Fibroblast of lung (primary cell): ENCODE results near the gene D2HGDH. TPM values are rescaled to one million over a fixed set of nuclear protein-coding genes. Genes with fewer than 3 reads are reported as not detected.
"Not testable (repeated sequence)": the region's sequence is repeated elsewhere in the genome, so short reads cannot be mapped to it uniquely, and the experiment has no call there.

Experiments used
- DNase-seq, 2 donors: peaks; one replicate each; pipeline versions ENCODE4 v3.0.0 to v3.0.0-alpha.2; 2010; ENCODE audit warnings: low read depth in 2 of 2
- H2AFZ ChIP-seq: 2 replicates; pipeline ENCODE4 v1.5.1; 2012; ENCODE audit warnings: low read length, control low read depth, inconsistent platforms
- H3K27ac ChIP-seq: 2 replicates; pipeline ENCODE4 v1.5.1; 2011; ENCODE audit warnings: low read length, control low read depth; ENCODE audit not compliant: insufficient read depth
- H3K27me3 ChIP-seq: 2 replicates; pipeline ENCODE4 v1.5.1; 2011; ENCODE audit warnings: mild to moderate bottlenecking, low read length; ENCODE audit not compliant: control insufficient read depth, insufficient read depth
- H3K36me3 ChIP-seq: 2 replicates; pipeline ENCODE4 v1.5.1; 2011; ENCODE audit warnings: low read length; ENCODE audit not compliant: control insufficient read depth, insufficient read depth
- H3K4me1 ChIP-seq: 2 replicates; pipeline ENCODE4 v1.5.1; 2011; ENCODE audit warnings: low read length; ENCODE audit not compliant: control insufficient read depth, insufficient read depth; ENCODE audit errors: extremely low read depth
- H3K4me2 ChIP-seq: 2 replicates; pipeline ENCODE4 v1.5.1; 2011; ENCODE audit warnings: low read length, control low read depth; ENCODE audit not compliant: insufficient read depth; ENCODE audit errors: extremely low read depth
- H3K4me3 ChIP-seq, 4 experiments: fragments of 200-600 bp in 1 of 4; sonication (generic) in 1 of 4; replicated peaks in 1 of 4; 2 replicates each; pipeline ENCODE4 v1.5.1; 2011 to 2016; ENCODE audit warnings: low read length in 4 of 4, low read depth in 3 of 4, mild to moderate bottlenecking in 3 of 4, control low read depth in 2 of 4, inconsistent platforms in 1 of 4, mixed read lengths in 1 of 4; ENCODE audit not compliant: insufficient read depth in 1 of 4; ENCODE audit errors: control extremely low read depth in 1 of 4
- H3K79me2 ChIP-seq: 2 replicates; pipeline ENCODE4 v1.5.1; 2012; ENCODE audit warnings: mild to moderate bottlenecking, low read length, inconsistent platforms; ENCODE audit not compliant: control insufficient read depth, insufficient read depth
- H3K9ac ChIP-seq: 2 replicates; pipeline ENCODE4 v1.5.1; 2011; ENCODE audit warnings: mild to moderate bottlenecking, low read length, control low read depth; ENCODE audit not compliant: insufficient read depth
- H3K9me3 ChIP-seq: 2 replicates; pipeline ENCODE4 v1.5.1; 2012; ENCODE audit warnings: low read depth, low read length; ENCODE audit not compliant: control insufficient read depth, insufficient read depth
- H4K20me1 ChIP-seq: 2 replicates; pipeline ENCODE4 v1.5.1; 2011; ENCODE audit warnings: low read length; ENCODE audit not compliant: control insufficient read depth, insufficient read depth; ENCODE audit errors: extremely low read depth
- EZH2 ChIP-seq: IDR thresholded peaks from 2 replicates; pipeline ENCODE4 v1.5.1; 2012; ENCODE audit warnings: low read length, control low read depth, mild to moderate bottlenecking; ENCODE audit errors: missing control alignments
- polyA plus RNA-seq, 2 donors: library from polyadenylated mRNA; depleted of rRNA in 1 of 2; stranded (reverse) in 1 of 2; unstranded in 1 of 2; fragments of >200 nt; gene quantifications; 2 replicates each; pipeline ENCODE4 v1.2.1, GENCODE V29; 2011 to 2012; ENCODE audit warnings: missing spikeins in 1 of 2
- total RNA-seq: library from RNA; depleted of rRNA; stranded (reverse); fragments of >200 nt; gene quantifications from 2 replicates; pipeline ENCODE4 v1.2.1, GENCODE V29; 2014
- TF ChIP-seq, protein P1 (sequence below), 2 donors: IDR thresholded peaks in 1 of 2; conservative IDR thresholded peaks in 1 of 2; 1 replicate in 1 of 2; 2 replicates in 1 of 2; pipeline ENCODE4 v1.5.1; 2011 to 2012; ENCODE audit warnings: low read length in 2 of 2, control low read depth in 1 of 2, inconsistent platforms in 1 of 2, low read depth in 1 of 2, mild to moderate bottlenecking in 1 of 2

Gene D2HGDH
- total and polyA plus RNA-seq, 2 donors (not counting 1 experiment from before 2014, with no cell fraction given), result 5.7 to 28.4 TPM

GRCh38 chr2:241798631-241799521, 64.4 kb downstream of the D2HGDH start:
- H3K9me3 ChIP-seq, result no peaks in the 10 kb centered on the region
- H3K4me1 ChIP-seq, result no peaks in the 10 kb centered on the region
- H3K79me2 ChIP-seq, result no peaks in the 10 kb centered on the region
- H3K4me3 ChIP-seq, result no peak overlapping the region
- no peaks in the 10 kb centered on the region for H4K20me1 ChIP-seq
- no peaks in the 10 kb centered on the region for H3K36me3 ChIP-seq
- no peak overlapping the region for H2AFZ ChIP-seq
- H3K27me3 ChIP-seq, result no peaks in the 10 kb centered on the region
- no peak overlapping the region for H3K27ac ChIP-seq
- no peak for DNase-seq
- TF ChIP-seq, protein P1, sequence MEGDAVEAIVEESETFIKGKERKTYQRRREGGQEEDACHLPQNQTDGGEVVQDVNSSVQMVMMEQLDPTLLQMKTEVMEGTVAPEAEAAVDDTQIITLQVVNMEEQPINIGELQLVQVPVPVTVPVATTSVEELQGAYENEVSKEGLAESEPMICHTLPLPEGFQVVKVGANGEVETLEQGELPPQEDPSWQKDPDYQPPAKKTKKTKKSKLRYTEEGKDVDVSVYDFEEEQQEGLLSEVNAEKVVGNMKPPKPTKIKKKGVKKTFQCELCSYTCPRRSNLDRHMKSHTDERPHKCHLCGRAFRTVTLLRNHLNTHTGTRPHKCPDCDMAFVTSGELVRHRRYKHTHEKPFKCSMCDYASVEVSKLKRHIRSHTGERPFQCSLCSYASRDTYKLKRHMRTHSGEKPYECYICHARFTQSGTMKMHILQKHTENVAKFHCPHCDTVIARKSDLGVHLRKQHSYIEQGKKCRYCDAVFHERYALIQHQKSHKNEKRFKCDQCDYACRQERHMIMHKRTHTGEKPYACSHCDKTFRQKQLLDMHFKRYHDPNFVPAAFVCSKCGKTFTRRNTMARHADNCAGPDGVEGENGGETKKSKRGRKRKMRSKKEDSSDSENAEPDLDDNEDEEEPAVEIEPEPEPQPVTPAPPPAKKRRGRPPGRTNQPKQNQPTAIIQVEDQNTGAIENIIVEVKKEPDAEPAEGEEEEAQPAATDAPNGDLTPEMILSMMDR (conservative IDR thresholded peaks at IDR 0.05 in 1 of 2, IDR thresholded peaks at IDR 0.05 in 1 of 2; ENCODE audit: low read depth in 1 of 2, low read length in 2 of 2), result no peak
- TF ChIP-seq EZH2, result no peak
- H3K4me2 ChIP-seq, result no peak overlapping the region
- H3K9ac ChIP-seq, result no peak overlapping the region

GRCh38 chr2:241799522-241800197, 65.2 kb downstream of the D2HGDH start:
- Histone ChIP-seq H3K9me3 (no peaks in the 10 kb centered on the region), H3K36me3 (no peaks in the 10 kb centered on the region), H3K4me3 (no peak overlapping the region), H3K4me2 (no peak overlapping the region), H3K4me1 (peaks cover 3% of the 10 kb centered on the region), H3K79me2 (no peaks in the 10 kb centered on the region), H4K20me1 (no peaks in the 10 kb centered on the region), H3K27ac (no peak overlapping the region), H3K27me3 (no peaks in the 10 kb centered on the region), H2AFZ (no peak overlapping the region), H3K9ac (no peak overlapping the region)
- TF ChIP-seq EZH2, result no peak
- TF ChIP-seq, protein P1 (conservative IDR thresholded peaks at IDR 0.05 in 1 of 2, IDR thresholded peaks at IDR 0.05 in 1 of 2; ENCODE audit: low read depth in 1 of 2, low read length in 2 of 2), result no peak
- DNase-seq, result no peak

DNA sequence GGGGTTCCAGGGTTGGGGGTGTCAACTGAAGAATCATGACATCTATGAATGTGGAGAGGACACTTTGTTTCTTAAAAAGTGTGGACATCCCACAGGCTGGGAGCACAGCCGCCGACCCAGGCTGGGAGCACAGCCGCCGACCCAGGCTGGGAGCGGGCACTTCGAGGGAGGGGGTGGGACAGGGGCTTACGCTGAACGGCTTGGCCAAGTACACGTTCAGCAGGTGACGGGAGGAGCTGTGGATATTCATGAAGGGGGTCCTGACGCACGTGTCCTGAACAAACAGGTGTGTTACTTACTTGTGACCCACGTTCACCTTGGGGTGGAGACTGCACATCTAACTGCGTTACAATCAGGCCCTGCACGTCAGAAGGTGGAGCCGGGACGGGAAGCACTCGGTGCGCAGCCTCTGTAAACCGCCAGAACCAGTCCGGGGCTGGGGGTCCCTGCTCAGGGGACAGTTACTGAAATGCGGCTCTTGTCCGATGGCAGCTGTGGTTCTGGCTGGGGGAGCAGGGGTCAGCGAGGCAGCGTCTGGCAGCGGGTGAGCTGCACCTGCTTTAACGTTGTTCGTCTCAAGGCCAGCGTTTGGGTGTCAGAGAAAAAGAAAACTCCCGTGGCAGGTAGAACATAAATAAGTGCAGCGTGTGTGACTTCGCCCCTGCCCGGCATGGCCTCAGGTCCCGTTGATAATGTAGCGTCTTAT, 65.9 kb downstream of the D2HGDH start:
- not testable (repeated sequence) for H2AFZ ChIP-seq, H3K4me2 ChIP-seq, H3K4me3 ChIP-seq, H3K9ac ChIP-seq, H4K20me1 ChIP-seq, H3K4me1 ChIP-seq, H3K36me3 ChIP-seq, DNase-seq, H3K27ac ChIP-seq, H3K27me3 ChIP-seq, H3K79me2 ChIP-seq, H3K9me3 ChIP-seq
